Breast epithelium (tissue), 3 donors: ENCODE data around the gene UIMC1.

Source experiments
- POLR2A ChIP-seq: fragments of 450-650 bp; IDR thresholded peaks from one replicate; pipeline ENCODE4 v1.6.1; 2016; ENCODE audit warnings: antibody characterized with exemption, mild to moderate bottlenecking, moderate library complexity
- POLR2AphosphoS5 ChIP-seq, 3 donors: sonication (generic); formaldehyde crosslinking; IDR thresholded peaks; one replicate each; pipeline ENCODE4 v1.6.1; 2017; ENCODE audit warnings: antibody characterized with exemption in 3 of 3
- TF ChIP-seq, protein P1 (sequence below), 3 donors: fragments of 450-650 bp; IDR thresholded peaks; one replicate each; pipeline ENCODE4 v1.5.1; 2016 to 2017; ENCODE audit warnings: antibody characterized with exemption in 3 of 3, mild to moderate bottlenecking in 3 of 3, moderate library complexity in 3 of 3

DNA sequence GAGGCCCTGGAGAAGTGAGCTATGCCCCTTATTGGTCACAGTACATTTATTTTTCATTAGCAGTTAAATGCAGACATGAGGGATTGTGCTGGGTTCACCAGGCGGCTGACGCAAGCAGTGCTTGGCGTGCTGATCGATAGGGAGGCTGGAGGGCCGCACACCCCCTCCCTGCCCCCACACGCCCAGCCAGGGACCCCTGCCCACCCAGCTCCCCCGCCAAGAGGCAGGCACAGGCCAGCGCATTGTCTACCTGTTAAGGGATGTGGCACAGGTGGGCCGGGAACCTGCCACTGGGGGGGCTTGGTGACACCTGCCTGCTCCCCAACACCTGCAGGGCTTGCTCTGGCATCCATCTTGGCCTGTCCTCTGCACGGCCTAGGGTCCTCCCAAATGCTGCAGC lies 146.7 kb downstream of the UIMC1 start:
- TF ChIP-seq, protein P1, sequence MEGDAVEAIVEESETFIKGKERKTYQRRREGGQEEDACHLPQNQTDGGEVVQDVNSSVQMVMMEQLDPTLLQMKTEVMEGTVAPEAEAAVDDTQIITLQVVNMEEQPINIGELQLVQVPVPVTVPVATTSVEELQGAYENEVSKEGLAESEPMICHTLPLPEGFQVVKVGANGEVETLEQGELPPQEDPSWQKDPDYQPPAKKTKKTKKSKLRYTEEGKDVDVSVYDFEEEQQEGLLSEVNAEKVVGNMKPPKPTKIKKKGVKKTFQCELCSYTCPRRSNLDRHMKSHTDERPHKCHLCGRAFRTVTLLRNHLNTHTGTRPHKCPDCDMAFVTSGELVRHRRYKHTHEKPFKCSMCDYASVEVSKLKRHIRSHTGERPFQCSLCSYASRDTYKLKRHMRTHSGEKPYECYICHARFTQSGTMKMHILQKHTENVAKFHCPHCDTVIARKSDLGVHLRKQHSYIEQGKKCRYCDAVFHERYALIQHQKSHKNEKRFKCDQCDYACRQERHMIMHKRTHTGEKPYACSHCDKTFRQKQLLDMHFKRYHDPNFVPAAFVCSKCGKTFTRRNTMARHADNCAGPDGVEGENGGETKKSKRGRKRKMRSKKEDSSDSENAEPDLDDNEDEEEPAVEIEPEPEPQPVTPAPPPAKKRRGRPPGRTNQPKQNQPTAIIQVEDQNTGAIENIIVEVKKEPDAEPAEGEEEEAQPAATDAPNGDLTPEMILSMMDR (IDR thresholded peaks at IDR 0.05) = no peak
- TF ChIP-seq POLR2A = no peak
- no peak for TF ChIP-seq POLR2AphosphoS5 (IDR thresholded peaks at IDR 0.05)
